WTC11 (cell line): ENCODE measurements around the gene SPRED2. TPM values are rescaled to one million over a fixed set of nuclear protein-coding genes. Genes with fewer than 3 reads are reported as not detected.
A peak's percentile ranks its signal among the peaks of the same experiment; 100 is the strongest.

ENCODE experiments used
- ATAC-seq: fragments of 200-7000 bp; cut with Tn5 transposase; 2 replicates; pipeline ENCODE4 v1.10.0; 2021; ENCODE audit warnings: mild to moderate bottlenecking, moderate library complexity
- CTCF ChIA-PET: fragments of 300-600 bp; sonication (Branson Sonifier 250); formaldehyde crosslinking; loops from one replicate; lab custom pipeline; 2021; ENCODE audit warnings: antibody characterized with exemption; lab: Charles Lee
- POLR2A ChIA-PET: fragments of 350-600 bp; sonication (Branson Sonifier 250); formaldehyde crosslinking; loops from one replicate; lab custom pipeline; 2021; ENCODE audit warnings: antibody characterized with exemption; lab: Charles Lee
- DNase-seq: peaks from one replicate; pipeline ENCODE4 v3.0.0; 2021; ENCODE audit warnings: low spot score
- H3K27ac Mint-ChIP-seq: 2 replicates; pipeline ENCODE4 v1.8.0; 2021; ENCODE audit warnings: mixed read lengths
- H3K27me3 Mint-ChIP-seq: 2 replicates; pipeline ENCODE4 v1.8.0; 2021; ENCODE audit warnings: low read depth, mild to moderate bottlenecking, moderate library complexity, mixed read lengths
- H3K36me3 Mint-ChIP-seq: 2 replicates; pipeline ENCODE4 v1.8.0; 2021; ENCODE audit warnings: mixed read lengths
- H3K4me1 Mint-ChIP-seq: 2 replicates; pipeline ENCODE4 v1.8.0; 2022; ENCODE audit warnings: mixed read lengths
- H3K4me3 Mint-ChIP-seq: 2 replicates; pipeline ENCODE4 v1.8.0; 2021; ENCODE audit warnings: mild to moderate bottlenecking, moderate library complexity, mixed read lengths
- H3K9me3 Mint-ChIP-seq: 2 replicates; pipeline ENCODE4 v1.8.0; 2021; ENCODE audit warnings: mixed read lengths
- CBFB ChIP-seq: sonication (generic); formaldehyde crosslinking; IDR thresholded peaks from 2 replicates; pipeline ENCODE4 v1.8.1; 2022; ENCODE audit warnings: mild to moderate bottlenecking, low read depth, missing genetic modification reagents
- CREM ChIP-seq: sonication (generic); formaldehyde crosslinking; IDR thresholded peaks from 2 replicates; pipeline ENCODE4 v1.8.1; 2022; ENCODE audit warnings: mild to moderate bottlenecking, missing genetic modification reagents, moderate library complexity
- EMX1 ChIP-seq: fragments of 250-450 bp; sonication (Bioruptor Pico); IDR thresholded peaks from 2 replicates; pipeline ENCODE4 v1.8.0; 2021; ENCODE audit warnings: mild to moderate bottlenecking
- FOXJ3 ChIP-seq: sonication (generic); formaldehyde crosslinking; IDR thresholded peaks from 2 replicates; pipeline ENCODE4 v1.9.0; 2021; ENCODE audit warnings: missing genetic modification reagents, mild to moderate bottlenecking, borderline replicate concordance
- HMGA2 ChIP-seq: fragments of 250-450 bp; sonication (Bioruptor Pico); IDR thresholded peaks from 2 replicates; pipeline ENCODE4 v1.4.0; 2021; ENCODE audit warnings: mild to moderate bottlenecking, moderate library complexity
- HMGXB4 ChIP-seq: sonication (generic); formaldehyde crosslinking; IDR thresholded peaks from 2 replicates; pipeline ENCODE4 v1.8.1; 2023; ENCODE audit warnings: mild to moderate bottlenecking, moderate library complexity, missing genetic modification reagents
- NR3C1 ChIP-seq: sonication (generic); formaldehyde crosslinking; conservative IDR thresholded peaks from 2 replicates; pipeline ENCODE4 v1.8.1; 2023; ENCODE audit warnings: low read depth, mild to moderate bottlenecking, missing genetic modification reagents
- PRRX2 ChIP-seq: fragments of 250-450 bp; sonication (Bioruptor Pico); IDR thresholded peaks from 2 replicates; pipeline ENCODE4 v1.8.0; 2021; ENCODE audit warnings: mild to moderate bottlenecking
- SMAD3 ChIP-seq: sonication (generic); formaldehyde crosslinking; IDR thresholded peaks from 2 replicates; pipeline ENCODE4 v1.8.0; 2022; ENCODE audit warnings: missing genetic modification reagents, mild to moderate bottlenecking, borderline replicate concordance
- ZNF232 ChIP-seq: sonication (generic); formaldehyde crosslinking; IDR thresholded peaks from 2 replicates; pipeline ENCODE4 v1.8.0; 2022; ENCODE audit warnings: mild to moderate bottlenecking, missing genetic modification reagents
- ZNF263 ChIP-seq: sonication (generic); formaldehyde crosslinking; IDR thresholded peaks from 2 replicates; pipeline ENCODE4 v1.8.1; 2022; ENCODE audit warnings: low read depth, mild to moderate bottlenecking, moderate library complexity, missing genetic modification reagents
- total RNA-seq: library from RNA; stranded (reverse); gene quantifications from 3 replicates; pipeline ENCODE4 v1.2.3, GENCODE V29; 2021
- TF ChIP-seq, protein P1 (sequence below): sonication (generic); formaldehyde crosslinking; conservative IDR thresholded peaks from 2 replicates; pipeline ENCODE4 v1.8.1; 2022; ENCODE audit warnings: mild to moderate bottlenecking, missing genetic modification reagents
- TF ChIP-seq, protein P2 (sequence below): sonication (generic); formaldehyde crosslinking; IDR thresholded peaks from 2 replicates; pipeline ENCODE4 v1.8.1; 2022; ENCODE audit warnings: mild to moderate bottlenecking, moderate library complexity, missing genetic modification reagents
- TF ChIP-seq, protein P3 (sequence below): sonication (generic); formaldehyde crosslinking; IDR thresholded peaks from 2 replicates; pipeline ENCODE4 v1.8.0; 2022; ENCODE audit warnings: mild to moderate bottlenecking, missing genetic modification reagents
- TF ChIP-seq, protein P4 (sequence below): fragments of 250-450 bp; sonication (Bioruptor Pico); IDR thresholded peaks from 2 replicates; pipeline ENCODE4 v1.9.0; 2021; ENCODE audit warnings: mild to moderate bottlenecking
- TF ChIP-seq, protein P5 (sequence below): sonication (generic); formaldehyde crosslinking; IDR thresholded peaks from 2 replicates; pipeline ENCODE4 v1.8.1; 2023; ENCODE audit warnings: mild to moderate bottlenecking, missing genetic modification reagents, moderate library complexity
- TF ChIP-seq, protein P6 (sequence below): sonication (generic); formaldehyde crosslinking; IDR thresholded peaks from 2 replicates; pipeline ENCODE4 v1.8.0; 2022; ENCODE audit warnings: mild to moderate bottlenecking, missing genetic modification reagents
- TF ChIP-seq, protein P7 (sequence below): sonication (generic); formaldehyde crosslinking; IDR thresholded peaks from 2 replicates; pipeline ENCODE4 v1.8.0; 2022; ENCODE audit warnings: mild to moderate bottlenecking, missing genetic modification reagents

Gene SPRED2
- total RNA-seq, 1 experiment from 2014 or later: 34.1 TPM

GRCh38 chr2:65404988-65405697 lies 27.3 kb downstream of the SPRED2 start:
- Mint-ChIP-seq H3K9me3 (no peaks in the 10 kb centered on the region), H3K27ac (no peak overlapping the region), H3K4me1 (peaks cover 53% of the 10 kb centered on the region), H3K36me3 (no peaks in the 10 kb centered on the region), H3K4me3 (no peak overlapping the region), H3K27me3 (peaks cover 6% of the 10 kb centered on the region)
- TF ChIP-seq SMAD3 (CRISPR knock-in tag) (no peak), EMX1 (CRISPR knock-in tag) (no peak), PRRX2 (CRISPR knock-in tag) (no peak)
- TF ChIP-seq, protein P1, sequence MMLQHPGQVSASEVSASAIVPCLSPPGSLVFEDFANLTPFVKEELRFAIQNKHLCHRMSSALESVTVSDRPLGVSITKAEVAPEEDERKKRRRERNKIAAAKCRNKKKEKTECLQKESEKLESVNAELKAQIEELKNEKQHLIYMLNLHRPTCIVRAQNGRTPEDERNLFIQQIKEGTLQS (CRISPR knock-in tag): no peak
- TF ChIP-seq, protein P2, sequence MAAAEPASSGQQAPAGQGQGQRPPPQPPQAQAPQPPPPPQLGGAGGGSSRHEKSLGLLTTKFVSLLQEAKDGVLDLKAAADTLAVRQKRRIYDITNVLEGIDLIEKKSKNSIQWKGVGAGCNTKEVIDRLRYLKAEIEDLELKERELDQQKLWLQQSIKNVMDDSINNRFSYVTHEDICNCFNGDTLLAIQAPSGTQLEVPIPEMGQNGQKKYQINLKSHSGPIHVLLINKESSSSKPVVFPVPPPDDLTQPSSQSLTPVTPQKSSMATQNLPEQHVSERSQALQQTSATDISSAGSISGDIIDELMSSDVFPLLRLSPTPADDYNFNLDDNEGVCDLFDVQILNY (CRISPR knock-in tag): no peak
- TF ChIP-seq, protein P3, sequence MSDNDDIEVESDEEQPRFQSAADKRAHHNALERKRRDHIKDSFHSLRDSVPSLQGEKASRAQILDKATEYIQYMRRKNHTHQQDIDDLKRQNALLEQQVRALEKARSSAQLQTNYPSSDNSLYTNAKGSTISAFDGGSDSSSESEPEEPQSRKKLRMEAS (CRISPR knock-in tag): no peak
- POLR2A ChIA-PET: no interaction called here
- CTCF ChIA-PET: no interaction called here
- no peak for DNase-seq
- no peak; the same call in 1 of the 2 replicates for ATAC-seq

- POLR2A ChIA-PET: interaction anchor here (0.7 kb wide), 1 partner anchor 32 kb away, joined by 3 read pairs; no protein-coding TSS in a partner anchor
- ATAC-seq: peak; percentile 67
Measured at GRCh38 chr2:65403529-65403915, 28.9 kb downstream of the SPRED2 start.

More at GRCh38 chr2:65403529-65403915, 28.9 kb downstream of the SPRED2 start:
- H3K27ac Mint-ChIP-seq: no peak overlapping the region
- H3K9me3 Mint-ChIP-seq: no peaks in the 10 kb centered on the region
- peaks cover 53% of the 10 kb centered on the region for H3K4me1 Mint-ChIP-seq
- no peaks in the 10 kb centered on the region for H3K36me3 Mint-ChIP-seq
- H3K4me3 Mint-ChIP-seq: no peak overlapping the region
- DNase-seq: no peak
- peaks cover 6% of the 10 kb centered on the region for H3K27me3 Mint-ChIP-seq
- CTCF ChIA-PET: no interaction called here
- no peak for TF ChIP-seq NR3C1 (CRISPR knock-in tag)
- TF ChIP-seq, protein P4, sequence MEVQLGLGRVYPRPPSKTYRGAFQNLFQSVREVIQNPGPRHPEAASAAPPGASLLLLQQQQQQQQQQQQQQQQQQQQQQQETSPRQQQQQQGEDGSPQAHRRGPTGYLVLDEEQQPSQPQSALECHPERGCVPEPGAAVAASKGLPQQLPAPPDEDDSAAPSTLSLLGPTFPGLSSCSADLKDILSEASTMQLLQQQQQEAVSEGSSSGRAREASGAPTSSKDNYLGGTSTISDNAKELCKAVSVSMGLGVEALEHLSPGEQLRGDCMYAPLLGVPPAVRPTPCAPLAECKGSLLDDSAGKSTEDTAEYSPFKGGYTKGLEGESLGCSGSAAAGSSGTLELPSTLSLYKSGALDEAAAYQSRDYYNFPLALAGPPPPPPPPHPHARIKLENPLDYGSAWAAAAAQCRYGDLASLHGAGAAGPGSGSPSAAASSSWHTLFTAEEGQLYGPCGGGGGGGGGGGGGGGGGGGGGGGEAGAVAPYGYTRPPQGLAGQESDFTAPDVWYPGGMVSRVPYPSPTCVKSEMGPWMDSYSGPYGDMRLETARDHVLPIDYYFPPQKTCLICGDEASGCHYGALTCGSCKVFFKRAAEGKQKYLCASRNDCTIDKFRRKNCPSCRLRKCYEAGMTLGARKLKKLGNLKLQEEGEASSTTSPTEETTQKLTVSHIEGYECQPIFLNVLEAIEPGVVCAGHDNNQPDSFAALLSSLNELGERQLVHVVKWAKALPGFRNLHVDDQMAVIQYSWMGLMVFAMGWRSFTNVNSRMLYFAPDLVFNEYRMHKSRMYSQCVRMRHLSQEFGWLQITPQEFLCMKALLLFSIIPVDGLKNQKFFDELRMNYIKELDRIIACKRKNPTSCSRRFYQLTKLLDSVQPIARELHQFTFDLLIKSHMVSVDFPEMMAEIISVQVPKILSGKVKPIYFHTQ (CRISPR knock-in tag): no peak
- no peak for TF ChIP-seq ZNF263 (CRISPR knock-in tag)
- no peak for TF ChIP-seq FOXJ3
- TF ChIP-seq, protein P5, sequence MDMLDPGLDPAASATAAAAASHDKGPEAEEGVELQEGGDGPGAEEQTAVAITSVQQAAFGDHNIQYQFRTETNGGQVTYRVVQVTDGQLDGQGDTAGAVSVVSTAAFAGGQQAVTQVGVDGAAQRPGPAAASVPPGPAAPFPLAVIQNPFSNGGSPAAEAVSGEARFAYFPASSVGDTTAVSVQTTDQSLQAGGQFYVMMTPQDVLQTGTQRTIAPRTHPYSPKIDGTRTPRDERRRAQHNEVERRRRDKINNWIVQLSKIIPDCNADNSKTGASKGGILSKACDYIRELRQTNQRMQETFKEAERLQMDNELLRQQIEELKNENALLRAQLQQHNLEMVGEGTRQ (CRISPR knock-in tag): peak; percentile 84
- TF ChIP-seq ZNF232 (CRISPR knock-in tag): no peak
- TF ChIP-seq HMGA2 (CRISPR knock-in tag): no peak
- TF ChIP-seq, protein P1 (CRISPR knock-in tag): no peak
- TF ChIP-seq, protein P6, sequence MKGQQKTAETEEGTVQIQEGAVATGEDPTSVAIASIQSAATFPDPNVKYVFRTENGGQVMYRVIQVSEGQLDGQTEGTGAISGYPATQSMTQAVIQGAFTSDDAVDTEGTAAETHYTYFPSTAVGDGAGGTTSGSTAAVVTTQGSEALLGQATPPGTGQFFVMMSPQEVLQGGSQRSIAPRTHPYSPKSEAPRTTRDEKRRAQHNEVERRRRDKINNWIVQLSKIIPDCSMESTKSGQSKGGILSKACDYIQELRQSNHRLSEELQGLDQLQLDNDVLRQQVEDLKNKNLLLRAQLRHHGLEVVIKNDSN (CRISPR knock-in tag): peak; percentile 77
- TF ChIP-seq HMGXB4: no peak
- TF ChIP-seq CREM (CRISPR knock-in tag): no peak
- TF ChIP-seq, protein P7, sequence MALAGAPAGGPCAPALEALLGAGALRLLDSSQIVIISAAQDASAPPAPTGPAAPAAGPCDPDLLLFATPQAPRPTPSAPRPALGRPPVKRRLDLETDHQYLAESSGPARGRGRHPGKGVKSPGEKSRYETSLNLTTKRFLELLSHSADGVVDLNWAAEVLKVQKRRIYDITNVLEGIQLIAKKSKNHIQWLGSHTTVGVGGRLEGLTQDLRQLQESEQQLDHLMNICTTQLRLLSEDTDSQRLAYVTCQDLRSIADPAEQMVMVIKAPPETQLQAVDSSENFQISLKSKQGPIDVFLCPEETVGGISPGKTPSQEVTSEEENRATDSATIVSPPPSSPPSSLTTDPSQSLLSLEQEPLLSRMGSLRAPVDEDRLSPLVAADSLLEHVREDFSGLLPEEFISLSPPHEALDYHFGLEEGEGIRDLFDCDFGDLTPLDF (CRISPR knock-in tag): no peak
- TF ChIP-seq CBFB (CRISPR knock-in tag): no peak
- TF ChIP-seq, all 79 proteins: peak for 2
